ENCODE results near the gene ANKRD17.

ANKRD17 gene

DNA sequence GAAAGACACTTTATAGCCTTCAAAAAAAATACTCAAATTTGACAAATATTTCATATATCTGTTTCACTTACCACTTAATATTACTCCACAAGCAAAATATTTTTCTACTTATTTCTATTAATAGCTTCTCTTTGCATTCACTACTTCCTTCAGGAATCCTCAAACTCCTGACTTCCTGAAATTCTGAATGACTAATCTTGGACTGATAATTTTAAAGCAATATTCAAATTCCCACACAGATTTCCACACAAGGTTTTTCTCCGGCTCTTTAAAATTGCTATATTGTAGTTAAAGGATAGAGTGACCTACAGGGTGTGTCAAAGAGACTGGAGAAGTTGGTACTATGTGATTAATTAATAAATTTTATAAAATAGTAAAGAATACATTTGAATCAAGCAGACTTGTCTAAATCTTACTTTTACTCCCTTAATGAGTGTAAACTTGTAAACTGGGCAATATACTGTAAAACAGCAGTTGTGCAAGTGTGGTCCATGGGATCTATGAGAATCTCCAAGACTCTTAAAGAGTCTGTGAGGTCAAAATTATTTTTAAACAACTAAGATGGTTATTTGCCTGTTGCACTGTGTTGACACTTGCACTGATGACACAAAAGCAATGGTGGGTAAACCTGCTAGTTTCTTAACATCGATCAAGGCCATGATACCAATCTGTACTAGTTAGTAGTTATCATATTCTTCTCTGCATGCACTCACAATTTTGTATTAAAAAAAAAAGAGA is 44.5 kb downstream of the ANKRD17 start:
- no peaks in the 10 kb centered on the region for H3K9me2 ChIP-seq (replicated peaks; ENCODE audit: control insufficient read depth, low read length)
- H4K20me1 ChIP-seq (ENCODE audit: control insufficient read depth, insufficient read depth, low read depth, low read length): peaks cover 13% of the 10 kb centered on the region; the same call in 1 of the 2 replicates
- H3K4me1 ChIP-seq (ENCODE audit: control insufficient read depth, low read length): no peaks in the 10 kb centered on the region; the same call in 1 of the 2 replicates
- H3K36me3 ChIP-seq (ENCODE audit: control insufficient read depth, low read length): peaks cover 61% of the 10 kb centered on the region
- H3K9me3 ChIP-seq (ENCODE audit: control insufficient read depth, insufficient read depth, low read length): no peaks in the 10 kb centered on the region
- no peak overlapping the region for H3K4me3 ChIP-seq (ENCODE audit: low read length)
- no peaks in the 10 kb centered on the region for H3K27me3 ChIP-seq (ENCODE audit: control insufficient read depth, low read length)
- no peak overlapping the region for H3K27ac ChIP-seq (ENCODE audit: low read depth, low read length)
- peaks cover 98% of the 10 kb centered on the region for H3K79me2 ChIP-seq (ENCODE audit: control insufficient read depth, low read length)
- peaks cover 8% of the 10 kb centered on the region; the same call in 1 of the 2 replicates for H3F3A ChIP-seq (ENCODE audit: control insufficient read depth, insufficient read depth)
- TF ChIP-seq, protein P1, sequence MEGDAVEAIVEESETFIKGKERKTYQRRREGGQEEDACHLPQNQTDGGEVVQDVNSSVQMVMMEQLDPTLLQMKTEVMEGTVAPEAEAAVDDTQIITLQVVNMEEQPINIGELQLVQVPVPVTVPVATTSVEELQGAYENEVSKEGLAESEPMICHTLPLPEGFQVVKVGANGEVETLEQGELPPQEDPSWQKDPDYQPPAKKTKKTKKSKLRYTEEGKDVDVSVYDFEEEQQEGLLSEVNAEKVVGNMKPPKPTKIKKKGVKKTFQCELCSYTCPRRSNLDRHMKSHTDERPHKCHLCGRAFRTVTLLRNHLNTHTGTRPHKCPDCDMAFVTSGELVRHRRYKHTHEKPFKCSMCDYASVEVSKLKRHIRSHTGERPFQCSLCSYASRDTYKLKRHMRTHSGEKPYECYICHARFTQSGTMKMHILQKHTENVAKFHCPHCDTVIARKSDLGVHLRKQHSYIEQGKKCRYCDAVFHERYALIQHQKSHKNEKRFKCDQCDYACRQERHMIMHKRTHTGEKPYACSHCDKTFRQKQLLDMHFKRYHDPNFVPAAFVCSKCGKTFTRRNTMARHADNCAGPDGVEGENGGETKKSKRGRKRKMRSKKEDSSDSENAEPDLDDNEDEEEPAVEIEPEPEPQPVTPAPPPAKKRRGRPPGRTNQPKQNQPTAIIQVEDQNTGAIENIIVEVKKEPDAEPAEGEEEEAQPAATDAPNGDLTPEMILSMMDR (IDR thresholded peaks at IDR 0.05; ENCODE audit: low read depth, low read length, poor library complexity, severe bottlenecking): no peak
- TF ChIP-seq EZH2phosphoT487 (IDR thresholded peaks at IDR 0.05; ENCODE audit: borderline replicate concordance, low read length): no peak
- H3K4me2 ChIP-seq (ENCODE audit: low read length): no peak overlapping the region

DNA sequence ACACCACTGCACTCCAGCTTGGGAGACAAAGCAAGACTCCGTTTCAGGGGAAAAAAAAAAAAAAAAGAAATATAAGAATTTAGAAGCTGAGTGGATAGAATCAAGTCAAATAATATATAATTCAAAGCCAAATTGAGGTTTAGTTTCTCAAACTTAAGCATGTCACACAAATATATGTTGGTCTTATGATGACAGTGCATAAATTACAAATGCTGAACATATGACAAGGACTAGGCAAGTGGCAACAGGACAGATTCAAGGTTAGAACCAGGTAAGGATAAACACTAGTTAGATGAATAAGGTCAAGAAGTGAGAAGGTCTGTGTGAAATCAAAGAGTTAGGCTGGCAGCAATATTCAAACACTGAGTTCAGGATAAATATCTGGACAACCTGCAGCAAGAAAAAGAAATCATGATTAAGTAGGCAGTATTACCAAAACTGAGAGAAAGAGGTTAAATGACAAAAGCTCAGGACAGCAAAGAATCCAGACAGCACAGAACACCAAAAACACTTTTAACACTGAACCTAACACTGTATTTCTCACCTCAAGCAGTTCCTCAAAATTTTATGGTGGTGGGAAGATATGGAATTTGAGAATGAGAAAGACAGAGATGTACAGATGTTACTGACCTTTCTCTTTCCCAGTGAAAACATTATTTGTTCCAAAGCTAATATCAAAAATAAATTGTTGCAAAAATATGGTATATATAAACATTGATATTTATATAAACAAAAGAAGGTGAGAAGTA is 45.4 kb downstream of the ANKRD17 start:
- H3K4me2 ChIP-seq (ENCODE audit: low read length): no peak overlapping the region
- TF ChIP-seq, protein P1 (IDR thresholded peaks at IDR 0.05; ENCODE audit: low read depth, low read length, poor library complexity, severe bottlenecking): no peak
- no peak for TF ChIP-seq EZH2phosphoT487 (IDR thresholded peaks at IDR 0.05; ENCODE audit: borderline replicate concordance, low read length)
- no peak overlapping the region for H3K4me3 ChIP-seq (ENCODE audit: low read length)
- H3K27me3 ChIP-seq (ENCODE audit: control insufficient read depth, low read length): no peaks in the 10 kb centered on the region
- H3K27ac ChIP-seq (ENCODE audit: low read depth, low read length): no peak overlapping the region
- peaks cover 8% of the 10 kb centered on the region; the same call in 1 of the 2 replicates for H3F3A ChIP-seq (ENCODE audit: control insufficient read depth, insufficient read depth)
- peaks cover 60% of the 10 kb centered on the region for H3K36me3 ChIP-seq (ENCODE audit: control insufficient read depth, low read length)
- peaks cover 98% of the 10 kb centered on the region for H3K79me2 ChIP-seq (ENCODE audit: control insufficient read depth, low read length)
- H4K20me1 ChIP-seq (ENCODE audit: control insufficient read depth, insufficient read depth, low read depth, low read length): peaks cover 13% of the 10 kb centered on the region; the same call in 1 of the 2 replicates
- no peaks in the 10 kb centered on the region for H3K9me2 ChIP-seq (replicated peaks; ENCODE audit: control insufficient read depth, low read length)
- H3K9me3 ChIP-seq (ENCODE audit: control insufficient read depth, insufficient read depth, low read length): no peaks in the 10 kb centered on the region
- no peaks in the 10 kb centered on the region; the same call in 1 of the 2 replicates for H3K4me1 ChIP-seq (ENCODE audit: control insufficient read depth, low read length)

DNA sequence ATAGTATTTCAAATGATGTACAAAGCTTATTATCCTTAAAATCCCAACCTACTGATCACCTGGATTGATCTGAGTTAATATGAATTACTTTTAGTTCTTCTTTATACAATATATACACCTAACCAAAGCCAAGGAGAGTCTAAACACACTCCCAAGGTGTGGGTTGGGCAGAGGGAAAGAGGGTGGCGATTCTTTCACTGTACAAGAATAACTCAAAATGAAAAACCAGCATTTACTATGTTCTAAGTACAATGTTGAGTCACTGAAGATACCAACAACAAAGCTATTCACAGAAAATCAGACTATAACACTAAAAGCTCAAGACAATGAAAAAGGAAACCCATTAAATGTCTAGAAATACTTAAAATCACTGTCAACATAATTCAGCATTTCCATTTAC is 46.6 kb downstream of the ANKRD17 start:
- Histone ChIP-seq H3K9me2 (replicated peaks; ENCODE audit: control insufficient read depth, low read length) (no peaks in the 10 kb centered on the region), H3K27ac (ENCODE audit: low read depth, low read length) (no peak overlapping the region), H3K36me3 (ENCODE audit: control insufficient read depth, low read length) (peaks cover 52% of the 10 kb centered on the region), H3F3A (ENCODE audit: control insufficient read depth, insufficient read depth) (peaks cover 8% of the 10 kb centered on the region; the same call in 1 of the 2 replicates), H3K27me3 (ENCODE audit: control insufficient read depth, low read length) (no peaks in the 10 kb centered on the region), H3K4me3 (ENCODE audit: low read length) (no peak overlapping the region), H3K4me1 (ENCODE audit: control insufficient read depth, low read length) (peaks cover 4% of the 10 kb centered on the region; the same call in 1 of the 2 replicates), H3K4me2 (ENCODE audit: low read length) (no peak overlapping the region), H3K79me2 (ENCODE audit: control insufficient read depth, low read length) (peaks cover 98% of the 10 kb centered on the region), H4K20me1 (ENCODE audit: control insufficient read depth, insufficient read depth, low read depth, low read length) (peaks cover 7% of the 10 kb centered on the region; the same call in 1 of the 2 replicates), H3K9me3 (ENCODE audit: control insufficient read depth, insufficient read depth, low read length) (no peaks in the 10 kb centered on the region)
- TF ChIP-seq EZH2phosphoT487 (IDR thresholded peaks at IDR 0.05; ENCODE audit: borderline replicate concordance, low read length): no peak
- TF ChIP-seq, protein P1 (IDR thresholded peaks at IDR 0.05; ENCODE audit: low read depth, low read length, poor library complexity, severe bottlenecking): no peak

Measured in DOHH2 (cell line).